ENCODE data around the gene CHKB. TPM values are rescaled to one million over a fixed set of nuclear protein-coding genes. Genes with fewer than 3 reads are reported as not detected.

CHKB gene
- total RNA-seq, 2 experiments from 2014 or later, result 76.2 to 76.3 TPM

DNA sequence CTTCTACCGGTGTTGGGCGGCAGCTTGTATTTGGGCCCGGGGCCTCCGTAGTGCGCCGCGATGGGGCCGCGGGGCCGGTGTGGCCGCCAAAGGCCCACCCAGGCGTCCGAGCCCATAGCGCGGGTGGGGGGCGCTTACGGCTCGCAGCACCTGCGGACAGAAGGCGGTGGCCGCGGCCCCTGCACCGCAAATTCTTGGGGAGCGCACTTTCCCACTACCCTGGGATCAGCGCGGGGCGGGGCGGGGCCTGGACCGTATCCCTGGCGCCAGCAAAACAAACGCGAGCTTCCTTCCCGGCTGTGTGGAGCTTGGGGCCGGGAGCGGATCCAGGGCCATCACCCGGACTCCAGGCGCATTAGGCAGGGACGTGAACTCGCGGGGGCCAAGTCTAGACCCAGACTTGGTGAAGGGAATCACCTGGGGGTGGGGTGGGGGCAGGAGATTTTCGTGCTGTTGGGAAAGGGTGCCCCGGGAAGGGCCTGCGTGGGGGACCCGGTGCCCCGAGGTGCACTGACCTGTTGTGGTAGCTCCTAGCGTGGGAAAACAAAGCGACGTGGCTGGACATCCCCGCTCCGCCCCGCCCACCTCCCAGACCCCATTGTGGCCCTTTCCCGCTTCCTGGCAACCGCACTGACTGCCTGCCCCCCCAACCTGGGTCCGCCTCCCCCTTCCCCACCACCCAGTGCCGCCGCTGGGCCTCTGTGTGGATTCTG lies 50.5 kb downstream of the CHKB start:
- Mint-ChIP-seq H3K27me3 (no peaks in the 10 kb centered on the region), H3K36me3 (peaks cover 22% of the 10 kb centered on the region), H3K4me1 (ENCODE audit: low read depth) (peaks cover 58% of the 10 kb centered on the region), H3K4me3 (peak overlapping the region; percentile 92), H3K27ac (peak overlapping the region; percentile 99), H3K9me3 (no peaks in the 10 kb centered on the region)
- intact Hi-C loops (cut with micrococcal nuclease), result loop anchor here (1.0 to 10.0 kb wide), 6 partner anchors 7 to 597 kb away; partner anchors contain the start of genes CHKB, KLHDC7B and SYCE3
- ChIA-PET POLR2A (interaction anchor here (1.0 to 2.4 kb wide), 6 partner anchors 9 to 89 kb away, joined by 3 to 29 read pairs (median 9); partner anchors contain the start of genes CHKB, KLHDC7B and SYCE3), CTCF (interaction anchor here (0.6 to 2.1 kb wide), 3 partner anchors 9 to 89 kb away, joined by 3 to 17 read pairs (median 7); partner anchors contain the start of gene SYCE3)
- DNase-seq, result peak; percentile 44

- intact Hi-C loops (cut with micrococcal nuclease), result loop anchor here (1.0 to 10.0 kb wide), 6 partner anchors 8 to 597 kb away; partner anchors contain the start of genes CHKB, KLHDC7B and SYCE3
- Mint-ChIP-seq H3K27ac (peak overlapping the region; percentile 99), H3K27me3 (no peaks in the 10 kb centered on the region), H3K4me1 (ENCODE audit: low read depth) (peaks cover 59% of the 10 kb centered on the region), H3K9me3 (no peaks in the 10 kb centered on the region), H3K36me3 (peaks cover 26% of the 10 kb centered on the region), H3K4me3 (peak overlapping the region; percentile 92)
- DNase-seq, result peak; percentile 87
- ChIA-PET CTCF (interaction anchor here (2.1 kb wide), 2 partner anchors 31 to 89 kb away, joined by 7 to 17 read pairs; partner anchors contain the start of gene SYCE3), POLR2A (interaction anchor here (1.3 to 2.4 kb wide), 5 partner anchors 9 to 90 kb away, joined by 6 to 29 read pairs (median 9); partner anchors contain the start of genes KLHDC7B and SYCE3)
Observed at GRCh38 chr22:50531546-50531961, 51.1 kb downstream of the CHKB start.

- H3K9me3 Mint-ChIP-seq, result no peaks in the 10 kb centered on the region
- H3K4me3 Mint-ChIP-seq, result peak overlapping the region; percentile 92
- H3K27ac Mint-ChIP-seq, result peak overlapping the region; percentile 99
- peaks cover 26% of the 10 kb centered on the region for H3K36me3 Mint-ChIP-seq
- POLR2A ChIA-PET, result interaction anchor here (0.6 to 2.4 kb wide), 6 partner anchors 10 to 90 kb away, joined by 3 to 29 read pairs (median 9); partner anchors contain the start of genes KLHDC7B and SYCE3
- CTCF ChIA-PET, result interaction anchor here (2.1 kb wide), 2 partner anchors 32 to 90 kb away, joined by 7 to 17 read pairs; partner anchors contain the start of gene SYCE3
- DNase-seq, result peak; percentile 92
- H3K27me3 Mint-ChIP-seq, result no peaks in the 10 kb centered on the region
- peaks cover 54% of the 10 kb centered on the region for H3K4me1 Mint-ChIP-seq (ENCODE audit: low read depth)
- intact Hi-C loops (cut with micrococcal nuclease), result loop anchor here (1.0 to 10.0 kb wide), 6 partner anchors 8 to 596 kb away; partner anchors contain the start of genes CHKB, KLHDC7B and SYCE3
Observed at GRCh38 chr22:50530877-50531545, 51.6 kb downstream of the CHKB start.

DNA sequence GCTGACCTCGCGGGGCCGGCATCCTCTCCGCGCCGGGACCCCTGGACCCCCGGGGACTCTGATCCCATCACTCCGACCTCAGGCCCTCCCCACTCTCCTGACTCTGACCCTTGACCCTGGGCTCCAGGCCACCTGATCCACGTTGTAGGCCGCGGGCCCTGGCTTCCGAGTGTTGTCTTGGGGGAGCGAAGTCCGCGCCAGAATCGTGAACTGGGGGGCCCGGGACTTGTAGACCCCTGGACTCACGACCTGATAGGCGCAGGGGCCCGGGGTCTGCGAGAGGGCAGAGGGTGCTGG lies 52.1 kb downstream of the CHKB start:
- Mint-ChIP-seq H3K27ac (peak overlapping the region; percentile 99), H3K9me3 (no peaks in the 10 kb centered on the region), H3K36me3 (peaks cover 26% of the 10 kb centered on the region), H3K27me3 (no peaks in the 10 kb centered on the region), H3K4me1 (ENCODE audit: low read depth) (peaks cover 52% of the 10 kb centered on the region), H3K4me3 (peak overlapping the region; percentile 92)
- POLR2A ChIA-PET, result interaction anchor here (0.6 to 2.4 kb wide), 3 partner anchors 10 to 32 kb away, joined by 3 to 29 read pairs (median 6); partner anchors contain the start of gene SYCE3
- intact Hi-C loops (cut with micrococcal nuclease), result loop anchor here (2.0 to 10.0 kb wide), 3 partner anchors 14 to 596 kb away; partner anchors contain the start of genes CHKB and KLHDC7B
- CTCF ChIA-PET, result no interaction called here
- no peak for DNase-seq

GRCh38 chr22:50529897-50530579 lies 52.6 kb downstream of the CHKB start, which contains the start of gene TYMP:
TYMP (minus strand) TSS chr22:50530012; CDS start chr22:50529709, 303 bp downstream.
- intact Hi-C loops (cut with micrococcal nuclease), result loop anchor here (2.0 to 10.0 kb wide), 4 partner anchors 15 to 595 kb away; partner anchors contain the start of genes CHKB and KLHDC7B
- Mint-ChIP-seq H3K4me1 (ENCODE audit: low read depth) (peaks cover 50% of the 10 kb centered on the region), H3K36me3 (peaks cover 26% of the 10 kb centered on the region), H3K27me3 (no peaks in the 10 kb centered on the region), H3K27ac (peak within 1 kb of the TSS; percentile 99), H3K4me3 (peak within 1 kb of the TSS; percentile 92), H3K9me3 (no peaks in the 10 kb centered on the region)
- DNase-seq, result peak; percentile 82
- CTCF ChIA-PET, result interaction anchor here (0.6 to 6.5 kb wide), 7 partner anchors 9 to 204 kb away, joined by 3 to 102 read pairs (median 9); partner anchors contain the start of genes DENND6B, LMF2, NCAPH2 and SYCE3
- POLR2A ChIA-PET, result interaction anchor here (1.0 to 6.7 kb wide), 5 partner anchors 9 to 91 kb away, joined by 4 to 139 read pairs (median 49); partner anchors contain the start of genes CHKB, KLHDC7B and SYCE3

DNA sequence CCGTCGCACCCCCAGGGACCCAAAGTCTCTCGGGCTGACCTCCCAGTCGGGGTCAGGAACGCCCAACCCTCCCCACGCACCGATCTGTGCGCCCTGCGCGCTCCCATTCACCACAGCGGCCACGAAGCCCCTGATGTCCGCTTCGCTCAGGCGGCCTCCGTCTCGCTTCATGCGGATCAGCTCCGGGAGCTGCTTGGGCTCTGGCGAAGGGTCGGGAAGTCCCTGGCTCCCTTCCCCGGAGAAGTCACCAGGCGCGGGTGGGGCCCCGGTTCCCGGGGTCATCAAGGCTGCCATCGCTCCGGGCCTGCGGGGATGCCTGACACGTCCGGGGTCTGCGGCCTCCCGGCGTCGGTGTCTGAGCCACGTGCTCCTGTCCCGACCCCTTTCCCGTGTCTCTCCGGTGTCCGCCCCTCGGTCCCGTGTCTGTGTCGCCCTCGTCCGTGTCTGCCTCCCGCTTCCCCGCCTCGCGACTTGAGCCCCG lies 53.2 kb downstream of the CHKB start:
- Mint-ChIP-seq H3K9me3 (no peaks in the 10 kb centered on the region), H3K27me3 (no peaks in the 10 kb centered on the region), H3K36me3 (peaks cover 31% of the 10 kb centered on the region), H3K4me1 (ENCODE audit: low read depth) (peaks cover 52% of the 10 kb centered on the region), H3K27ac (peak overlapping the region; percentile 95), H3K4me3 (peak overlapping the region; percentile 81)
- POLR2A ChIA-PET, result interaction anchor here (1.0 to 6.7 kb wide), 5 partner anchors 9 to 92 kb away, joined by 4 to 139 read pairs (median 49); partner anchors contain the start of genes CHKB, KLHDC7B and SYCE3
- intact Hi-C loops (cut with micrococcal nuclease), result loop anchor here (5.0 kb wide), 1 partner anchor 337 kb away; no protein-coding TSS in a partner anchor
- CTCF ChIA-PET, result interaction anchor here (1.0 to 6.5 kb wide), 7 partner anchors 10 to 91 kb away, joined by 3 to 102 read pairs (median 9); partner anchors contain the start of genes LMF2, NCAPH2 and SYCE3
- DNase-seq, result no peak

Other genes with a start within 250 kb of the CHKB start
- 10 to 100 TPM; 41.2 to 41.7 TPM for gene PPP6R2, start 239.5 kb downstream of the CHKB start, total RNA-seq
- 100 to 1,000 TPM; 110 to 112 TPM for gene SBF1, start 107.8 kb downstream of the CHKB start, total RNA-seq
- 1 to 10 TPM; 7.3 to 7.4 TPM for gene ADM2, start 101.3 kb downstream of the CHKB start, total RNA-seq
- gene MIOX, start 96.0 kb downstream of the CHKB start, total RNA-seq, result under 1 TPM; 0.39 to 0.59 TPM
- gene LMF2, start 75.1 kb downstream of the CHKB start, total RNA-seq, result 10 to 100 TPM; 62.1 to 63.8 TPM
- 100 to 1,000 TPM; 134 to 138 TPM for gene NCAPH2, start 74.6 kb downstream of the CHKB start, total RNA-seq
- 1 to 10 TPM; 1.9 to 5.6 TPM for gene SCO2, start 57.3 kb downstream of the CHKB start, total RNA-seq
- gene TYMP, start 52.8 kb downstream of the CHKB start, total RNA-seq, result 10 to 100 TPM; 64.7 to 65.6 TPM
- gene KLHDC7B, start 37.0 kb downstream of the CHKB start, total RNA-seq, result 1 to 10 TPM; 6.9 to 7.7 TPM
- 1 to 10 TPM in 1 of 2 experiments, under 1 TPM in 1; 0.87 to 1.0 TPM for gene SYCE3, start 19.9 kb downstream of the CHKB start, total RNA-seq
- gene CPT1B, start 4.4 kb downstream of the CHKB start, total RNA-seq, result 10 to 100 TPM; 33.3 to 36.9 TPM
- gene MAPK8IP2, start 17.9 kb upstream of the CHKB start, total RNA-seq, result under 1 TPM; 0.10 to 0.19 TPM
- gene ARSA, start 45.3 kb upstream of the CHKB start, total RNA-seq, result 10 to 100 TPM; 23.9 to 25.8 TPM
- under 1 TPM; 0.05 to 0.07 TPM for gene SHANK3, start 90.0 kb upstream of the CHKB start, total RNA-seq
- not detected for gene ACR, start 155.4 kb upstream of the CHKB start, total RNA-seq
- 10 to 100 TPM; 20.0 to 21.8 TPM for gene RABL2B, start 200.8 kb upstream of the CHKB start, total RNA-seq